Immature natural killer cell (primary cell): Measurements from ENCODE around the gene PRSS16. TPM values are rescaled to one million over a fixed set of nuclear protein-coding genes. Genes with fewer than 3 reads are reported as not detected.
"Not testable (repeated sequence)": the region's sequence is repeated elsewhere in the genome, so short reads cannot be mapped to it uniquely, and the experiment has no call there.

Source experiments
- DNase-seq, 3 donors: peaks; one replicate each; pipeline ENCODE4 v3.0.0; 2022; ENCODE audit warnings: mixed read lengths in 1 of 3
- H3K27ac Mint-ChIP-seq, 6 donors: one replicate each; pipeline ENCODE4 v1.8.0; 2020; ENCODE audit warnings: mixed read lengths in 6 of 6, mild to moderate bottlenecking in 5 of 6, inconsistent platforms in 4 of 6, moderate library complexity in 3 of 6
- H3K27me3 Mint-ChIP-seq, 3 donors: one replicate each; pipeline ENCODE4 v1.8.0; 2020 to 2021; ENCODE audit warnings: low read depth in 3 of 3, mild to moderate bottlenecking in 3 of 3, mixed read lengths in 3 of 3, moderate library complexity in 3 of 3, inconsistent platforms in 1 of 3
- H3K36me3 Mint-ChIP-seq, 3 donors: one replicate each; pipeline ENCODE4 v1.8.0; 2020; ENCODE audit warnings: mixed read lengths in 3 of 3, inconsistent platforms in 2 of 3, mild to moderate bottlenecking in 2 of 3
- H3K4me1 Mint-ChIP-seq, 2 donors: one replicate each; pipeline ENCODE4 v1.8.0; 2020; ENCODE audit warnings: inconsistent platforms in 2 of 2, mild to moderate bottlenecking in 2 of 2, mixed read lengths in 2 of 2, moderate library complexity in 1 of 2
- H3K4me3 Mint-ChIP-seq, 5 donors: one replicate each; pipeline ENCODE4 v1.8.0; 2020; ENCODE audit warnings: mild to moderate bottlenecking in 5 of 5, mixed read lengths in 5 of 5, inconsistent platforms in 3 of 5, moderate library complexity in 3 of 5
- H3K9me3 Mint-ChIP-seq, 6 donors: one replicate each; pipeline ENCODE4 v1.8.0; 2020; ENCODE audit warnings: mild to moderate bottlenecking in 6 of 6, mixed read lengths in 6 of 6, inconsistent platforms in 4 of 6, moderate library complexity in 3 of 6
- polyA plus RNA-seq, 3 donors: library from polyadenylated mRNA; unstranded; fragments of 300-500 nt; fragmentation: Illumina TruSeq; gene quantifications; one replicate each; pipeline ENCODE4 v1.2.3, GENCODE V29; 2021

PRSS16 gene
- polyA plus RNA-seq: under 1 TPM in 1 of 3 donors, not detected in 2; 0.39 TPM

DNA sequence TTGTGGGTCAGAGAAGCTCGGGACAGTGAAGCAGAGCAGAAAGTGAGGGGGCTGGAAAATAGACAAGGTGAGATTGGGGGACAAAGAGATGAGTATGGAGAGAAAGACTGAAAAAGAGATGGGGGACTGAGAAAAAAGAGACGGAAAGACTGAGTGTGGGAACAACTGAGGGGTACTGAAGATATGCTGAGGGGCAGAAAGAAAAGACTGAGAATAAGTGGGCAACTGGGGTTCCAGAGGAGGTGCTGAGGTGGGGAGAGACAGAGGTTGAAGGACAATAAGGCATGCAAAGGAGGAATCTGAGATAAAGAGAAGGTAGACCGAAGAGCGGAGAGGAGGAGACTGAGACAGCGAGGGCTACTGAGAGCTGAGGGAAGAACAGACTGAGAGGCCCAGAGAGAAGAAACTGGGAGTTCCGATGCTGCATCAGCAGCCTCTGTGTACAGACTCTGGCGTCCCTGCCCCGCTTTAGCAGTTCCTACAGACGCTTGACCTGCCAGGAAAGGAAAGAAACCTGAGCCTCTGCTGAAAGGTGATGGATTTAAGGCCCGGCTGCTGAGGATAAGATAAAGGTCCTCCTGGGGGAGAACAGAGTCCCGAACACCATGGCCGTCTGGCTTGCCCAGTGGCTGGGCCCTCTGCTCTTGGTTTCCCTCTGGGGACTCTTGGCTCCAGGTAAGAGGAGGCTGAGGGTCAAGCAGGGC is at the start of gene PRSS16:
Gene PRSS16, plus strand, starts transcription at position 569 of the 704 bp plus-strand sequence. Its CDS starts 37 bp downstream, at position 606.
- no peak within 1 kb of the TSS for H3K4me3 Mint-ChIP-seq
- peaks cover 6 to 13% of the 10 kb centered on the region in 2 donors for H3K4me1 Mint-ChIP-seq
- peaks cover 12 to 38% (median 17%) of the 10 kb centered on the region in 3 donors for H3K27me3 Mint-ChIP-seq
- no peak within 1 kb of the TSS for H3K27ac Mint-ChIP-seq
- H3K9me3 Mint-ChIP-seq: peaks cover 0 to 4% (median 0%) of the 10 kb centered on the region in 6 donors
- DNase-seq: no peak
- peaks cover 0 to 4% (median 3%) of the 10 kb centered on the region in 3 donors for H3K36me3 Mint-ChIP-seq

- H3K36me3 Mint-ChIP-seq: peaks cover 0 to 4% (median 0%) of the 10 kb centered on the region in 3 donors
- peak overlapping the region; percentile 47 to 77 (median 69) for H3K4me3 Mint-ChIP-seq
- H3K4me1 Mint-ChIP-seq: peaks cover 34 to 42% of the 10 kb centered on the region in 2 donors
- H3K27ac Mint-ChIP-seq: peak overlapping the region in 3 of 6 donors; percentile 2 to 40 (median 31)
- DNase-seq: peak; percentile 31 to 38 (median 33)
- peaks cover 3 to 17% (median 6%) of the 10 kb centered on the region in 3 donors for H3K27me3 Mint-ChIP-seq
- peaks cover 0 to 2% (median 0%) of the 10 kb centered on the region in 6 donors for H3K9me3 Mint-ChIP-seq
These were observed 41.9 kb upstream of the PRSS16 start for GRCh38 chr6:27205375-27206278.

GRCh38 chr6:27206806-27207205 is 40.7 kb upstream of the PRSS16 start:
- Mint-ChIP-seq H3K27ac (no peak overlapping the region), H3K9me3 (peaks cover 0 to 2% (median 0%) of the 10 kb centered on the region in 6 donors), H3K4me3 (peak overlapping the region in 3 of 5 donors; percentile 62 to 74 (median 69)), H3K27me3 (peaks cover 5 to 19% (median 9%) of the 10 kb centered on the region in 3 donors), H3K4me1 (peaks cover 34 to 42% of the 10 kb centered on the region in 2 donors), H3K36me3 (peaks cover 0 to 4% (median 0%) of the 10 kb centered on the region in 3 donors)
- no peak for DNase-seq

- peaks cover 24 to 36% of the 10 kb centered on the region in 2 donors for H3K4me1 Mint-ChIP-seq
- H3K9me3 Mint-ChIP-seq: peaks cover 0 to 2% (median 0%) of the 10 kb centered on the region in 6 donors
- H3K27me3 Mint-ChIP-seq: peaks cover 5 to 21% (median 12%) of the 10 kb centered on the region in 3 donors
- H3K4me3 Mint-ChIP-seq: no peak overlapping the region
- H3K27ac Mint-ChIP-seq: no peak overlapping the region
- DNase-seq: no peak
- peaks cover 0 to 4% (median 0%) of the 10 kb centered on the region in 3 donors for H3K36me3 Mint-ChIP-seq
These were observed 39.5 kb upstream of the PRSS16 start for GRCh38 chr6:27208042-27208441.

DNA sequence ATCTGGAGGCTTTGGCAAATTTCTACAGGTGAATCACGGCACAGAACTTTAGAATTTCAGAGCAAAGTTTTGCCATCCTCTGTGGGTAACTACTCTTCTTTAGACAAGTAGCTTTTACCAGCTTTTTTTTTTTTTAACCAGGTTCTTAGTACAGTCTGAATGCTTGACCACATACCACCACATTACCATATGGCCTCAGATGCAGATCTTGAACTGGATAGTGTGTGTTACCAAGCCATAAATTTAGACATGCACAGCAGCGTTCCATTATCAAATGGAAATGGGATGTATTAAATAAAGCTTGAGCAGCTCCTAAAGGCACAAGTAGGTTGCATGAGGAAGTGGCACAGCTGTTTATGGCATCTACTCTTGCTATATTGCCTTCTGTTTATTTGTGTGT is 38.3 kb upstream of the PRSS16 start:
- H3K4me1 Mint-ChIP-seq: peaks cover 24 to 36% of the 10 kb centered on the region in 2 donors
- peaks cover 0 to 4% (median 0%) of the 10 kb centered on the region in 3 donors for H3K36me3 Mint-ChIP-seq
- H3K27ac Mint-ChIP-seq: no peak overlapping the region
- DNase-seq: peak in 1 of 3 donors; percentile 18
- H3K9me3 Mint-ChIP-seq: peaks cover 0 to 2% (median 0%) of the 10 kb centered on the region in 6 donors
- H3K27me3 Mint-ChIP-seq: peaks cover 7 to 28% (median 17%) of the 10 kb centered on the region in 3 donors
- H3K4me3 Mint-ChIP-seq: peak overlapping the region in 1 of 5 donors; percentile 27

- H3K27ac Mint-ChIP-seq: no peak overlapping the region
- no peak overlapping the region for H3K4me3 Mint-ChIP-seq
- H3K4me1 Mint-ChIP-seq: peaks cover 24 to 35% of the 10 kb centered on the region in 2 donors
- peaks cover 12 to 33% (median 22%) of the 10 kb centered on the region in 3 donors for H3K27me3 Mint-ChIP-seq
- H3K36me3 Mint-ChIP-seq: peaks cover 0 to 6% (median 0%) of the 10 kb centered on the region in 3 donors
- DNase-seq: no peak
- peaks cover 0 to 2% (median 0%) of the 10 kb centered on the region in 6 donors for H3K9me3 Mint-ChIP-seq
These were observed 37.7 kb upstream of the PRSS16 start for GRCh38 chr6:27209659-27210269.

GRCh38 chr6:27213091-27213517 is 34.4 kb upstream of the PRSS16 start:
- not testable (repeated sequence) for H3K9me3 Mint-ChIP-seq, H3K4me3 Mint-ChIP-seq, H3K27ac Mint-ChIP-seq

DNA sequence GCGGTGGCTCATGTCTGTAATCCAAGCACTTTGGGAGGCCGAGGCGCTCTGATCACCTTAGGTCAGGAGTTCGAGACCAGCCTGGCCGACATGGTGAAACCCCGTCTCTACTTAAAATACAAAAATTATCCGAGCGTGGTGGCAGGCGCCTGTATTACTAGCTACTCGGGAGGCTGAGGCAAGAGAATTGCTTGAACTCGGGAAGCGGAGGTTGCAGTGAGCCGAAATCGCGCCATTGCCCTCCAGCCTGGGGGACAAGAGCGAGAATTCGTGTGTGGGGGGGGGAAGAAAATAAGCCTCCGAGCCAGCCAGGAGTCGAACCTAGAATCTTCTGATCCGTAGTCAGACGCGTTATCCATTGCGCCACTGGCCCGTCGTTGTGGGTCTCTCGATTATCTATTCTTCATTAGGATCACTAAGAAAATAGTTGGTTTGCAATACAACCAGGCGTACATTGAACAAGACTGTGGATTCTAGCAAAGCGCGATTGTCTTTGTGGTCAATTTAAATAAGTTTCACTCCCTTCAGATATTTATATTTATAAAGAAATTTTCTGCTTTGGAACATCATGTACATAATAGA is 33.9 kb upstream of the PRSS16 start:
- H3K4me1 Mint-ChIP-seq: peaks cover 11 to 12% of the 10 kb centered on the region in 2 donors
- H3K27ac Mint-ChIP-seq: no peak overlapping the region
- peaks cover 0 to 10% (median 0%) of the 10 kb centered on the region in 3 donors for H3K36me3 Mint-ChIP-seq
- H3K27me3 Mint-ChIP-seq: peaks cover 12 to 34% (median 24%) of the 10 kb centered on the region in 3 donors
- H3K4me3 Mint-ChIP-seq: no peak overlapping the region
- DNase-seq: no peak
- H3K9me3 Mint-ChIP-seq: no peaks in the 10 kb centered on the region

More at GRCh38 chr6:27213091-27213517, 34.4 kb upstream of the PRSS16 start:
- H3K36me3 Mint-ChIP-seq, DNase-seq: not testable (repeated sequence)
- peaks cover 11 to 12% of the 10 kb centered on the region in 2 donors for H3K4me1 Mint-ChIP-seq
- peaks cover 12 to 32% (median 24%) of the 10 kb centered on the region in 3 donors for H3K27me3 Mint-ChIP-seq

- DNase-seq: no peak
- Mint-ChIP-seq H3K4me3 (no peak overlapping the region), H3K36me3 (peaks cover 0 to 13% (median 0%) of the 10 kb centered on the region in 3 donors), H3K27me3 (peaks cover 12 to 36% (median 24%) of the 10 kb centered on the region in 3 donors), H3K9me3 (no peaks in the 10 kb centered on the region), H3K4me1 (peaks cover 6 to 7% of the 10 kb centered on the region in 2 donors), H3K27ac (no peak overlapping the region)
These were observed 33.3 kb upstream of the PRSS16 start for GRCh38 chr6:27214126-27214601.

DNA sequence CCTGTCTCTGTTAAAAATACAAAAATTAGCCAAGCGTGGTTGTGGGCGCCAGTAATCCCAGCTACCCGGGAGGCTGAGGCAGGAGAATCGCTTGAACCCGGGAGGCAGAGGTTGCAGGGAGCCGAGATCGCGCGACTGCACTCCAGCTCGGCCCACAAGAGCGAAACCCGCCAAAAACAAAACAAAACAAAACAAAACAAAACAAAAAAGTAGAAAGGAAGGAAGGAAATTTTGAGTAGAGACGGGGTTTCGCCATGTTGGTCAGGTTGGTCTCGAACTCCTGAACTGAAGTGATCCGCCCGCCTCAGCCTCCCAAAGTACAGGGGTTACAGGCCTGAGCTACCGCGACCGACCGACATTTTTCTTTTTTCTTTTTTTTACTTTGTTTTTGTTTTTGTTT is 30.6 kb upstream of the PRSS16 start:
- no peak for DNase-seq
- H3K27me3 Mint-ChIP-seq: peaks cover 7 to 43% (median 28%) of the 10 kb centered on the region in 3 donors
- H3K36me3 Mint-ChIP-seq: peaks cover 0 to 13% (median 0%) of the 10 kb centered on the region in 3 donors
- no peak overlapping the region for H3K4me3 Mint-ChIP-seq
- no peak overlapping the region for H3K27ac Mint-ChIP-seq
- peaks cover 0 to 3% of the 10 kb centered on the region in 2 donors for H3K4me1 Mint-ChIP-seq
- peaks cover 0 to 2% (median 0%) of the 10 kb centered on the region in 6 donors for H3K9me3 Mint-ChIP-seq

GRCh38 chr6:27222971-27223370 is 24.5 kb upstream of the PRSS16 start:
- peaks cover 9 to 30% (median 18%) of the 10 kb centered on the region in 3 donors for H3K27me3 Mint-ChIP-seq

GRCh38 chr6:27224729-27225128 is 22.8 kb upstream of the PRSS16 start:
- peak overlapping the region in 2 of 5 donors; percentile 8 to 36 for H3K4me3 Mint-ChIP-seq
- H3K36me3 Mint-ChIP-seq: peaks cover 0 to 4% (median 0%) of the 10 kb centered on the region in 3 donors

More at GRCh38 chr6:27222971-27223370, 24.5 kb upstream of the PRSS16 start:
- not testable (repeated sequence) for DNase-seq, H3K27ac Mint-ChIP-seq, H3K4me3 Mint-ChIP-seq, H3K9me3 Mint-ChIP-seq, H3K36me3 Mint-ChIP-seq
- peaks cover 13 to 16% of the 10 kb centered on the region in 2 donors for H3K4me1 Mint-ChIP-seq

More at GRCh38 chr6:27224729-27225128, 22.8 kb upstream of the PRSS16 start:
- peak in 1 of 3 donors; percentile 24 for DNase-seq
- Mint-ChIP-seq H3K27ac (no peak overlapping the region), H3K27me3 (peaks cover 16 to 35% (median 22%) of the 10 kb centered on the region in 3 donors), H3K9me3 (peaks cover 0 to 5% (median 0%) of the 10 kb centered on the region in 6 donors), H3K4me1 (peaks cover 13 to 16% of the 10 kb centered on the region in 2 donors)
